Astrocyte (in vitro differentiated cells and primary cell): ENCODE data around the gene KRT78.

Source experiments
- CTCF ChIP-seq: IDR thresholded peaks from 2 replicates; pipeline ENCODE4 v1.5.1; 2011; ENCODE audit warnings: low read depth, mild to moderate bottlenecking, inconsistent platforms, low read length, moderate library complexity; ENCODE audit not compliant: insufficient read depth
- EZH2 ChIP-seq: IDR thresholded peaks from 2 replicates; pipeline ENCODE4 v1.6.1; 2012; ENCODE audit warnings: mild to moderate bottlenecking, low read length, inconsistent platforms; ENCODE audit not compliant: insufficient read depth

- TF ChIP-seq CTCF = no peak
- TF ChIP-seq EZH2 = no peak
Measured at GRCh38 chr12:52809166-52809565, 39.6 kb downstream of the KRT78 start.
